GM12878 (cell line): Measurements from ENCODE around the gene PRSS8.

Source experiments
- ATF2 ChIP-seq: IDR thresholded peaks from 2 replicates; pipeline ENCODE4 v1.6.1; 2012; ENCODE audit warnings: low read length, inconsistent platforms
- USF1 ChIP-seq: IDR thresholded peaks from 2 replicates; pipeline ENCODE4 v1.6.1; 2011; ENCODE audit warnings: borderline replicate concordance, low read depth, mild to moderate bottlenecking, moderate library complexity, mixed read lengths, low read length; ENCODE audit not compliant: insufficient read depth; ENCODE audit errors: extremely low read length

GRCh38 chr16:31148281-31148728 lies 12.8 kb upstream of the PRSS8 start:
- no peak for TF ChIP-seq ATF2
- TF ChIP-seq USF1: no peak
